ENCODE results near the gene DNAJC4. TPM values are rescaled to one million over a fixed set of nuclear protein-coding genes. Genes with fewer than 3 reads are reported as not detected.

DNAJC4 gene
- total RNA-seq, 1 donor from 2014 or later, result 39.5 TPM

DNA sequence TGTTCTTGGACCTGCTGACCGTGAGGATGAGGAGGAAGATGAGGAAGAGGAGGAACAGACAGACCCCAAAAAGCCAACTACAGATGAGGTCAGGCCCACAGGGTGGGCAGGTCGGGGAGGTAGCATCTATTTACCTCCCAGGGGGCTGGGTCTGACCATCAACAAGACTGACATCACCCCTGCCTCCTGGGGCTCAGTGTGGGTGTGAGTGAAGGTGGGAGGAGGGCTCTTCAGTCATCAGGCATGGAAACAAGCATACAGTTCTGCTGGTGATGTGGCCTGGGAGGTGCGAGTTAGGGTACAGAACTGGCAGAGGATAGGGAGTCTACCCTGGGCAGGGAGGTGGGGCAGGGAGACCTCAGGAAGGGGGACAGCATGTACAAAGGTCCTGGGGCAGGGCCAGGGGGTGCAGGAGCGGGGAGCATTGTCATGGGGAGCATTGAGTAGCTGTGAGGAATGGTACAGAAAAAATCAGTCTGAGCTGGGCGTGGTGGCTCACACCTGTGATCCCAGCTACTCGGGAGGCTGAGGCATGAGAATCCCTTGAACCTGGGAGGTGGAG is 29.9 kb downstream of the DNAJC4 start:
- Histone ChIP-seq H3K9me3 (no peaks in the 10 kb centered on the region), H3K27me3 (ENCODE audit: low read depth) (no peaks in the 10 kb centered on the region), H3K4me3 (no peak overlapping the region), H3K27ac (no peak overlapping the region), H3K36me3 (peaks cover 95% of the 10 kb centered on the region), H3K4me1 (no peaks in the 10 kb centered on the region)
- ATAC-seq (no peak), DNase-seq (no peak)
- TF ChIP-seq, protein P1, sequence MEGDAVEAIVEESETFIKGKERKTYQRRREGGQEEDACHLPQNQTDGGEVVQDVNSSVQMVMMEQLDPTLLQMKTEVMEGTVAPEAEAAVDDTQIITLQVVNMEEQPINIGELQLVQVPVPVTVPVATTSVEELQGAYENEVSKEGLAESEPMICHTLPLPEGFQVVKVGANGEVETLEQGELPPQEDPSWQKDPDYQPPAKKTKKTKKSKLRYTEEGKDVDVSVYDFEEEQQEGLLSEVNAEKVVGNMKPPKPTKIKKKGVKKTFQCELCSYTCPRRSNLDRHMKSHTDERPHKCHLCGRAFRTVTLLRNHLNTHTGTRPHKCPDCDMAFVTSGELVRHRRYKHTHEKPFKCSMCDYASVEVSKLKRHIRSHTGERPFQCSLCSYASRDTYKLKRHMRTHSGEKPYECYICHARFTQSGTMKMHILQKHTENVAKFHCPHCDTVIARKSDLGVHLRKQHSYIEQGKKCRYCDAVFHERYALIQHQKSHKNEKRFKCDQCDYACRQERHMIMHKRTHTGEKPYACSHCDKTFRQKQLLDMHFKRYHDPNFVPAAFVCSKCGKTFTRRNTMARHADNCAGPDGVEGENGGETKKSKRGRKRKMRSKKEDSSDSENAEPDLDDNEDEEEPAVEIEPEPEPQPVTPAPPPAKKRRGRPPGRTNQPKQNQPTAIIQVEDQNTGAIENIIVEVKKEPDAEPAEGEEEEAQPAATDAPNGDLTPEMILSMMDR (IDR thresholded peaks at IDR 0.05), result no peak
- intact Hi-C loops (cut with DNase I), result no loop called here

DNA sequence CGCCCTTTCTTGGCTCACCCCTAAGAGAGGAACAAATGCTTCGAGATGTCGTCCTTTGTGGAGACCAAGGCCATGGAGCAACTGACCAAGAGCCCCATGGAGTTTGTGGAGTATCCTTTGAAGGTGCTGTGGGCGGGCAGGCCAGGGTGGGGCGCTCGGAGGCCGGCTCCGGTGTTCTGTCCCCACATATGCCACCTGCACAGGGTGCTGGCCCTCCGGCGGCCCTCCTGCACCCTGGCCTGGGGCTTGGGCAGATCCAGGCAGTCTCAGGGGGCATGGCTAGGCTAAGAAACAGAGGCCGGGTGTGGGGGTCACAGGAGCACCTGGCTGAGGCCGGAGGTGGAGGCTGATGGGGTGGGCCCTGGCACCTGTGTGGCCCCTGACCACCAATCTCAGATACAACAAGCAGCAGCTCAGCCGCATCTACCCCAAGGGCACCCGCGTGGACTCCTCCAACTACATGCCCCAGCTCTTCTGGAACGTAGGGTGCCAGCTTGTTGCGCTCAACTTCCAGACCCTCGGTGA is 31.3 kb downstream of the DNAJC4 start:
- no peak overlapping the region for H3K27ac ChIP-seq
- H3K9me3 ChIP-seq, result no peaks in the 10 kb centered on the region
- H3K27me3 ChIP-seq (ENCODE audit: low read depth), result no peaks in the 10 kb centered on the region
- DNase-seq, result no peak
- no peak overlapping the region for H3K4me3 ChIP-seq
- ATAC-seq, result no peak
- H3K36me3 ChIP-seq, result peaks cover 95% of the 10 kb centered on the region
- intact Hi-C loops (cut with DNase I), result no loop called here
- no peaks in the 10 kb centered on the region for H3K4me1 ChIP-seq
- TF ChIP-seq, protein P1 (IDR thresholded peaks at IDR 0.05), result no peak

DNA sequence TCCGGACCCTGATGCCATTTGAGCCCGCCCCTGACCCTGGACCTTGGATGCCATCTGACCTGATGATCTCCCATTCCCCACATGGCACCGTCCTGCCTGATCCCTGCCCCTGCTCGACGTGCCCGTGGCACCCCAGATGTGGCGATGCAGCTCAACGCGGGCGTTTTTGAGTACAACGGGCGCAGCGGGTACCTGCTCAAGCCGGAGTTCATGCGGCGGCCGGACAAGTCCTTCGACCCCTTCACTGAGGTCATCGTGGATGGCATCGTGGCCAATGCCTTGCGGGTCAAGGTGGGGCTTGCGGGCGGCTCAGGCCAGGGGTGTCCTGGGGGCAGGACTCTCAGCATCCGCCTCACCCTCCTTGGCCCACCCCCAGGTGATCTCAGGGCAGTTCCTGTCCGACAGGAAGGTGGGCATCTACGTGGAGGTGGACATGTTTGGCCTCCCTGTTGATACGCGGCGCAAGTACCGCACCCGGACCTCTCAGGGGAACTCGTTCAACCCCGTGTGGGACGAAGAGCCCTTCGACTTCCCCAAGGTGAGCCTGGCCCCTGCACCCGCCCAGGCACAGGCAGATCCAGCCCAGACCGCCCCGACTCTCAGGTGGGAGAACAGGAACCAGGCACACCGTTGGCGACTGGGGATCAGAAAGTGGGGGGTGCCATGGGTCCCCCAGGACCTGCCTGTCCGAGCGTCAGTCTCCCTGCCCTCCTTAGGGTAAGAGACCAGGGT is 32.1 kb downstream of the DNAJC4 start:
- Histone ChIP-seq H3K27me3 (ENCODE audit: low read depth) (no peaks in the 10 kb centered on the region), H3K9me3 (no peaks in the 10 kb centered on the region), H3K36me3 (peaks cover 94% of the 10 kb centered on the region), H3K4me3 (no peak overlapping the region), H3K27ac (no peak overlapping the region), H3K4me1 (peaks cover 6% of the 10 kb centered on the region)
- ATAC-seq, result no peak
- intact Hi-C loops (cut with DNase I), result no loop called here
- TF ChIP-seq, protein P1 (IDR thresholded peaks at IDR 0.05), result no peak
- DNase-seq, result no peak

DNA sequence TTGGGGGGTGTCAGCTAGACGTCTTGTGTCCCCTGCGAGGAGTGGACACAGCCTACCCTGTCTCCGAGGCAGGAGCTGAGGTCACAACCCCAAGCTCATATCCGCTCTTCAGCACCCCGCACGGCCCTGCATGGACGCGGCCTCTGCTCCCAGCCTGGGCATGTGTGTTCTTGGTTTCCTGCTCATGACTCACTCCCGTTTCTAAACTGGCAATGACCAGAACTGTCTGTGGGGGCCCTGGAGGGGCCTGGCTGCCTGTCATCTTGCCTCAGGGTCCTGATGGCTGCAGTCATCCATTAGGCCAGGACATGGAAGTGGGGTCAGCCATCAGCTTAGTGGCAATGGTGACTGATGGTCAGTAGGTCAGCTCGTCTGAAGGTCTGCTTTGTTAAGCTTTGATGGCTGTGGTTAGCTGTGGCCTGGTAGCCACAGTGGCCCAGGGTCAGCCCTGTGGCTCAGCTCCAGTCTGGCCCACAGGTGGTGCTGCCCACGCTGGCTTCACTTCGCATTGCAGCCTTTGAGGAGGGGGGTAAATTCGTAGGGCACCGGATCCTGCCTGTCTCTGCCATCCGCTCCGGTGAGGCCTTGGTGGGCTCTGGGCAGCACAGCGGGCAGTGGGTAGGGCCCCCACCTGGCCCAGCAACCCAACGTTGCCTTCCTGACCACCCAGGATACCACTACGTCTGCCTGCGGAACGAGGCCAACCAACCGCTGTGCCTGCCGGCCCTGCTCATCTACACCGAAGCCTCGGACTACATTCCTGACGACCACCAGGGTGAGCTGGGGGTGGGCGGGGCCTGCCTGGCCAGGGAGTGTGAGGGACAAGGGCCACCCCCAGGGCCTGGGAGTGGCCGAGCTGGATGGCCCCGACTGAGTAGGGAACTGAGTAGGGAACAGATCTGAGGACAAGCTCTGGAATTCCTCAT is 32.9 kb downstream of the DNAJC4 start:
- intact Hi-C loops (cut with DNase I), result no loop called here
- TF ChIP-seq, protein P1 (IDR thresholded peaks at IDR 0.05), result no peak
- Histone ChIP-seq H3K27ac (no peak overlapping the region), H3K4me1 (peaks cover 15% of the 10 kb centered on the region), H3K27me3 (ENCODE audit: low read depth) (no peaks in the 10 kb centered on the region), H3K4me3 (no peak overlapping the region), H3K9me3 (no peaks in the 10 kb centered on the region), H3K36me3 (peaks cover 85% of the 10 kb centered on the region)
- ATAC-seq (no peak), DNase-seq (no peak)

DNA sequence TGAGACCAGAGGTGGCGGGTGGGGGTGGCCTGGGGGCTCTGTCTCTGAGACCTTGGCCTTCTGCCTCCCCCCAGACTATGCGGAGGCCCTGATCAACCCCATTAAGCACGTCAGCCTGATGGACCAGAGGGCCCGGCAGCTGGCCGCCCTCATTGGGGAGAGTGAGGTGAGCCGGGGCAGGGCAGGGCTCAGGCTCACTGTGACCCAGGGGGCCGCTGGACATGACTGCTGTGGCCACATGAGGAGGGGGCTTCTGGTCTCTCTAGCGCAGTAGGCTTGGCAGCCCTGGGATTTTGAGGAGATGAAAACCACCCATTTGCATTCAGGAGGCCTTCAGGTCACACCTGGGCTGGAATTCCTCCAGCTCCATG is 33.6 kb downstream of the DNAJC4 start:
- no peaks in the 10 kb centered on the region for H3K27me3 ChIP-seq (ENCODE audit: low read depth)
- H3K27ac ChIP-seq, result no peak overlapping the region
- TF ChIP-seq, protein P1 (IDR thresholded peaks at IDR 0.05), result no peak
- intact Hi-C loops (cut with DNase I), result no loop called here
- no peaks in the 10 kb centered on the region for H3K9me3 ChIP-seq
- DNase-seq (no peak), ATAC-seq (no peak)
- peaks cover 21% of the 10 kb centered on the region for H3K4me1 ChIP-seq
- no peak overlapping the region for H3K4me3 ChIP-seq
- peaks cover 79% of the 10 kb centered on the region for H3K36me3 ChIP-seq

Data from lower lobe of right lung (tissue), 2 donors.